GM23248 (cell line): Measurements from ENCODE around the gene EFEMP2.

Experiments used
- EZH2 ChIP-seq: fragments of 200-600 bp; sonication (generic); IDR thresholded peaks from 2 replicates; pipeline ENCODE4 v1.6.1; 2018; ENCODE audit warnings: antibody characterized with exemption, mild to moderate bottlenecking; ENCODE audit not compliant: insufficient read depth, poor library complexity, severe bottlenecking
- EZH2phosphoT487 ChIP-seq: fragments of 200-600 bp; sonication (generic); IDR thresholded peaks from 2 replicates; pipeline ENCODE4 v1.6.1; 2018; ENCODE audit warnings: antibody characterized with exemption, moderate library complexity, mild to moderate bottlenecking, low read depth; ENCODE audit not compliant: insufficient read depth

DNA sequence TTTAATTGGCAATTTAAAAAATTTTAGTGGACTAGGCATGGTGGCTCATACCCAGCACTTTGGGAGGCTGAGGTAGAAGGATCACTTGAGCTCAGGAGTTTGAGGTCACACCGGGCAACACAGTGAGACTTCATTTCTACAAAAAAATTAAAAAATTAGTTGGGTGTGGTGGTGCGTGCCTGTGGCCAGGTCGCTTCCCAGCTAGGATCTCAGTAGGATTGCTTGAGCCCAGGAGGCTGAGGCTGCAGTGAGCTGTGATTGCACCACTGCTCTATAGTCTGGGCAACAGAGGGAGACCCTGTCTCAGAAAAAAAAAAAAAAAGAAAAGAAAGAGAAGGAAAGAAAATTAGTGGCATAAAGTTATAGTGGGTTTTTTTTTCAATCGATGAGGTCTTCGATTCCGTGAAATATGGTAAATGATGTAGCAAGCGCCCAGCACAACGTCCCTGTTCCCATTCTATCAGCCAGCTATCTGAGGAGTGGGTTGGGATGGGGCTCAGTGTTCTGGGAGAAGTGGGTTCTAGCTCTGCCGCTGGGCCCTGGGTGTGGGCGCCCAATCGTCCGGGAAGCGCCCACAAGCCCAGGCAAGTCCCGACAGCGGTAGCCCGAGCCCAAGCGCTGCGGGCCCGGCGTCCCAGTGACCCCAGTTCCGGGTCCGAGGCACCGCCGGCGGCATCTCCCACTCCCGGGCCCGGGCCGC is 26.2 kb upstream of the EFEMP2 start:
- no peak for TF ChIP-seq EZH2
- no peak for TF ChIP-seq EZH2phosphoT487
